Breast epithelium (tissue), 4 donors: ENCODE results near the gene MMP11. TPM values are rescaled to one million over a fixed set of nuclear protein-coding genes. Genes with fewer than 3 reads are reported as not detected.

Source experiments
- DNase-seq, 2 donors: peaks; one replicate each; pipeline ENCODE4 v3.0.0-alpha.2; 2019; ENCODE audit warnings: low spot score in 2 of 2
- H3K27ac ChIP-seq, 2 donors: fragments of 200-600 bp; sonication (generic) in 1 of 2; one replicate each; pipeline ENCODE4 v1.5.1; 2016 to 2019; ENCODE audit warnings: mild to moderate bottlenecking in 1 of 2
- H3K27me3 ChIP-seq, 2 donors: fragments of 200-600 bp; sonication (generic) in 1 of 2; one replicate each; pipeline versions ENCODE4 v1.5.1 to v1.6.0; 2017 to 2019; ENCODE audit warnings: control low read depth in 1 of 2, mild to moderate bottlenecking in 1 of 2
- H3K36me3 ChIP-seq: fragments of 200-600 bp; one replicate; pipeline ENCODE4 v1.5.1; 2019
- H3K4me1 ChIP-seq, 2 donors: fragments of 200-600 bp; sonication (generic); one replicate each; pipeline ENCODE4 v1.5.1; 2016 to 2019; ENCODE audit warnings: control low read depth in 1 of 2
- H3K4me3 ChIP-seq, 3 donors: fragments of 200-600 bp; sonication (generic); 1 replicate in 2 of 3; 2 replicates in 1 of 3; pipeline ENCODE4 v1.5.1; 2016 to 2019; ENCODE audit warnings: mild to moderate bottlenecking in 3 of 3, moderate library complexity in 2 of 3
- H3K9me3 ChIP-seq, 2 donors: fragments of 200-600 bp; sonication (generic) in 1 of 2; one replicate each; pipeline ENCODE4 v1.5.1; 2016 to 2019; ENCODE audit warnings: control low read depth in 1 of 2
- POLR2A ChIP-seq: fragments of 450-650 bp; IDR thresholded peaks from one replicate; pipeline ENCODE4 v1.6.1; 2016; ENCODE audit warnings: antibody characterized with exemption, mild to moderate bottlenecking, moderate library complexity
- POLR2AphosphoS5 ChIP-seq, 3 donors: sonication (generic); formaldehyde crosslinking; IDR thresholded peaks; one replicate each; pipeline ENCODE4 v1.6.1; 2017; ENCODE audit warnings: antibody characterized with exemption in 3 of 3
- intact Hi-C: fragments of 100-400 bp; cut with DNase I; formaldehyde crosslinking; loops from one replicate; pipeline ENCODE4 v1.15.1; 2023; ENCODE audit warnings: low total_unique reads
- total RNA-seq, 3 donors: library from RNA; depleted of rRNA; stranded (reverse); fragments of >200 nt; gene quantifications; one replicate each; pipeline ENCODE4 v1.1.0, GENCODE V29; 2016
- TF ChIP-seq, protein P1 (sequence below), 3 donors: fragments of 450-650 bp; IDR thresholded peaks; one replicate each; pipeline ENCODE4 v1.5.1; 2016 to 2017; ENCODE audit warnings: antibody characterized with exemption in 3 of 3, mild to moderate bottlenecking in 3 of 3, moderate library complexity in 3 of 3

Gene MMP11
- total RNA-seq, 3 donors from 2014 or later, result 1.9 to 6.2 (median 4.8) TPM

DNA sequence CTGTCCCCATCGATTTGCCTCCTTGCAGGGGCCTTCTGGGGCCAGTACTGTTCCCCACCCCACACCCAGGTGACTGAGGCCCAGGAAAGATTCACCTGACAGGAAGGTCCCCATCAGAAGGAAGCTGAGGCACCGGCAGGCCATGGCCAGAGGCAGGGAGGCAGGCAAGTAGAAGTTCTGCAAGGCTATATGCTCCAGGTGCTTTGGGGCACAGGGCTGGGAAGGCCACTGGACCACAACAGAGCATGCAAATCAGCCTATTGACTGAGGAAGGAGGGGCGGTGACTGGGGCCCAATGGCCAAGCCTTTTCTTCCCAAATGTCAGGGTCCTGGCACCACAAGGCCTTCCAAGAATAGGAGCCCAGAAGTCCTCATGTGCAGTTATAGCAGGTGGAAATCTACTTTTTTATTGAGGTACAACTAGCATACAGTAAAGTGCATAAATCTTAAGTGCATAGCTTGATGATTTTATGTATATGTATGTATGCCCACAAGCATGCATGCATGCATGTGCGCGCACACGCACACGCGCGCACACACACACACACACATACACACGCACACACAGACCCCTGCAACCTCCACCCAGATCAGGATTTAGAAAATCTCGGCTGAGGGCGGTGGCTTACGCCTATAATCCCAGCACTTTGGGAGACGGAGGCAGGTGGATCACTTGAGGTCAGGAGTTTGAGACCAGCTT is 18.3 kb upstream of the MMP11 start, which contains the start of gene VPREB3:
TSS of gene VPREB3 (minus strand) at position 206 of the 700 bp plus-strand sequence. CDS start at position 144, 62 bp downstream.
- Histone ChIP-seq H3K27me3 (no peaks in the 10 kb centered on the region), H3K4me3 (no peak within 1 kb of the TSS), H3K36me3 (no peaks in the 10 kb centered on the region), H3K27ac (no peak within 1 kb of the TSS), H3K4me1 (no peaks in the 10 kb centered on the region), H3K9me3 (no peaks in the 10 kb centered on the region)
- DNase-seq, result no peak
- TF ChIP-seq POLR2A (no peak), POLR2AphosphoS5 (IDR thresholded peaks at IDR 0.05) (no peak)
- TF ChIP-seq, protein P1, sequence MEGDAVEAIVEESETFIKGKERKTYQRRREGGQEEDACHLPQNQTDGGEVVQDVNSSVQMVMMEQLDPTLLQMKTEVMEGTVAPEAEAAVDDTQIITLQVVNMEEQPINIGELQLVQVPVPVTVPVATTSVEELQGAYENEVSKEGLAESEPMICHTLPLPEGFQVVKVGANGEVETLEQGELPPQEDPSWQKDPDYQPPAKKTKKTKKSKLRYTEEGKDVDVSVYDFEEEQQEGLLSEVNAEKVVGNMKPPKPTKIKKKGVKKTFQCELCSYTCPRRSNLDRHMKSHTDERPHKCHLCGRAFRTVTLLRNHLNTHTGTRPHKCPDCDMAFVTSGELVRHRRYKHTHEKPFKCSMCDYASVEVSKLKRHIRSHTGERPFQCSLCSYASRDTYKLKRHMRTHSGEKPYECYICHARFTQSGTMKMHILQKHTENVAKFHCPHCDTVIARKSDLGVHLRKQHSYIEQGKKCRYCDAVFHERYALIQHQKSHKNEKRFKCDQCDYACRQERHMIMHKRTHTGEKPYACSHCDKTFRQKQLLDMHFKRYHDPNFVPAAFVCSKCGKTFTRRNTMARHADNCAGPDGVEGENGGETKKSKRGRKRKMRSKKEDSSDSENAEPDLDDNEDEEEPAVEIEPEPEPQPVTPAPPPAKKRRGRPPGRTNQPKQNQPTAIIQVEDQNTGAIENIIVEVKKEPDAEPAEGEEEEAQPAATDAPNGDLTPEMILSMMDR (IDR thresholded peaks at IDR 0.05), result no peak
- intact Hi-C loops, result no loop called here

- Histone ChIP-seq H3K4me1 (no peaks in the 10 kb centered on the region), H3K27ac (no peak overlapping the region), H3K27me3 (no peaks in the 10 kb centered on the region), H3K4me3 (no peak overlapping the region), H3K36me3 (no peaks in the 10 kb centered on the region), H3K9me3 (no peaks in the 10 kb centered on the region)
- TF ChIP-seq POLR2A (no peak), POLR2AphosphoS5 (IDR thresholded peaks at IDR 0.05) (no peak)
- TF ChIP-seq, protein P1 (IDR thresholded peaks at IDR 0.05), result no peak
- intact Hi-C loops, result no loop called here
- DNase-seq, result no peak
Observed at GRCh38 chr22:23754980-23755636, 17.5 kb upstream of the MMP11 start.

DNA sequence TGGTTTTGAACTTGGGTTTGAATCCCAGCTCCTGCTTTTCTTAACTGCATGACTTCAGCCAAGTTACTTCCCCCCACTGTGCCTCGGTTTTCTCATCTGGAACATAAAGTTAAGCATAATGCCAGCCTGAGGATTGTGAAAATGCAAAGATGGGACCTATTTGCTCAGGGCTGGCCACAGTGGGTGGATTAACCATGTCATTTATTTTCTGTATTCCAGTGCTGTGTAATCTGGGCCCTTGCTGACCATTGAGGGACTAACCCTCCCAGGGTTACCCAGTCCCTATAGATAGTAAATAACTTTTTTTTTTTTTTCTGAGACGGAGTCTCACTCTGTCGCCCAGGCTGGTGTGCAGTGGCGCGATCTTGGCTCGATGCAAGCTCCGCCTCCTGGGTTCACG is 16.9 kb upstream of the MMP11 start:
- Histone ChIP-seq H3K4me3 (no peak overlapping the region), H3K36me3 (no peaks in the 10 kb centered on the region), H3K27ac (no peak overlapping the region), H3K27me3 (no peaks in the 10 kb centered on the region), H3K9me3 (no peaks in the 10 kb centered on the region), H3K4me1 (no peaks in the 10 kb centered on the region)
- TF ChIP-seq, protein P1 (IDR thresholded peaks at IDR 0.05), result no peak
- no peak for TF ChIP-seq POLR2AphosphoS5 (IDR thresholded peaks at IDR 0.05)
- no peak for TF ChIP-seq POLR2A
- no peak for DNase-seq
- intact Hi-C loops, result no loop called here

GRCh38 chr22:23756891-23757290 is 15.8 kb upstream of the MMP11 start:
- intact Hi-C loops, result no loop called here
- TF ChIP-seq, protein P1 (IDR thresholded peaks at IDR 0.05), result no peak
- TF ChIP-seq POLR2A, result no peak
- TF ChIP-seq POLR2AphosphoS5 (IDR thresholded peaks at IDR 0.05), result no peak

DNA sequence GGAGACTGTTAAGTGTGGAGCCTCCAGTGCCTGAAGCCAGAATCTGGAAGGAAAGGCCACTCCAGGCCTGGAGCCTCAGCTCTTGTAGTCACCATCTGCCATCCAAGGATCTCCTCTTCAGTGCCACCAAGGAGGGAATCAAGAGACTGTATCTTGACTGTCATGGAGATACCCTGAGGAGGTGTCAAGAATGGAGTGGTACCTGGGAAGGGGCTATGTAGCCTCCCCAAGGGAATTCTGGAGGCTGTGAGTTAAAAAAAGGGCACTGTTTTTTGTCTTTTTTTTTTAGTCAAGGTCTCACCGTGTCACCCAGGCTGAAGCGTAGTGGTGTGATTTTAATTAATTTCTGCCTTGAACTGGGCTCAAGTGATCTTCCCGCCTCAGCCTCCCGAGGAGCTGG is 13.1 kb upstream of the MMP11 start:
- no peak overlapping the region for H3K27ac ChIP-seq
- H3K4me3 ChIP-seq, result no peak overlapping the region
- intact Hi-C loops, result no loop called here
- no peak for DNase-seq
- no peaks in the 10 kb centered on the region for H3K4me1 ChIP-seq
- H3K9me3 ChIP-seq, result no peaks in the 10 kb centered on the region
- H3K36me3 ChIP-seq, result no peaks in the 10 kb centered on the region
- no peaks in the 10 kb centered on the region for H3K27me3 ChIP-seq
- TF ChIP-seq POLR2A (no peak), POLR2AphosphoS5 (IDR thresholded peaks at IDR 0.05) (no peak)
- TF ChIP-seq, protein P1 (IDR thresholded peaks at IDR 0.05), result no peak

More at GRCh38 chr22:23756891-23757290, 15.8 kb upstream of the MMP11 start:
- no peak for DNase-seq
- no peaks in the 10 kb centered on the region for H3K27me3 ChIP-seq
- H3K4me3 ChIP-seq, result no peak overlapping the region
- H3K27ac ChIP-seq, result no peak overlapping the region
- no peaks in the 10 kb centered on the region for H3K36me3 ChIP-seq
- no peaks in the 10 kb centered on the region for H3K4me1 ChIP-seq
- no peaks in the 10 kb centered on the region for H3K9me3 ChIP-seq
